ENCODE measurements around the gene ALX3.

ALX3 gene

DNA sequence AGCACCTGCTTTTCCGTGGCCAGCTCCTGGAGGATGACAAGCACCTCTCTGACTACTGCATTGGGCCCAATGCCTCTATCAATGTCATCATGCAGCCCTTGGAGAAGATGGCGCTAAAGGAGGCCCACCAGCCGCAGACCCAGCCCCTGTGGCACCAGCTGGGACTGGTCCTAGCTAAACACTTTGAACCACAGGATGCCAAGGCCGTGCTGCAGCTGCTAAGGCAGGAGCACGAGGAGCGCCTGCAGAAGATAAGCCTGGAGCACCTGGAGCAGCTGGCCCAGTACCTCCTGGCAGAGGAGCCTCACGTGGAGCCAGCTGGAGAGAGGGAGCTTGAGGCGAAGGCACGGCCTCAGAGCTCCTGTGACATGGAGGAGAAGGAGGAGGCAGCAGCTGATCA lies 42.2 kb upstream of the ALX3 start:
- Histone ChIP-seq H3K9me2 (ENCODE audit: low read depth, low read length) (no peaks in the 10 kb centered on the region), H3K9me3 (ENCODE audit: low read length) (no peaks in the 10 kb centered on the region), H3K79me2 (ENCODE audit: insufficient read depth, low read length) (no peaks in the 10 kb centered on the region), H3K27ac (ENCODE audit: low read depth, low read length, poor library complexity, severe bottlenecking) (no peak overlapping the region), H3K27me3 (ENCODE audit: insufficient read depth, low read length) (peaks cover 5% of the 10 kb centered on the region; the same call in 1 of the 2 replicates), H3K9ac (ENCODE audit: low read length) (no peak overlapping the region), H3K36me3 (ENCODE audit: insufficient read depth, low read length) (no peaks in the 10 kb centered on the region), H2AFZ (ENCODE audit: low read length) (no peak overlapping the region), H3F3A (ENCODE audit: insufficient read depth, low read length) (no peaks in the 10 kb centered on the region), H3K4me3 (ENCODE audit: low read depth, low read length, poor library complexity, severe bottlenecking) (no peak overlapping the region), H3K4me1 (ENCODE audit: insufficient read depth, low read length, severe bottlenecking) (no peaks in the 10 kb centered on the region), H3K4me2 (ENCODE audit: low read length) (no peak overlapping the region), H4K20me1 (ENCODE audit: insufficient read depth, low read length) (no peaks in the 10 kb centered on the region)
- TF ChIP-seq CTCF (IDR thresholded peaks at IDR 0.05; ENCODE audit: low read length) (no peak), EZH2 (IDR thresholded peaks at IDR 0.05; ENCODE audit: borderline replicate concordance, low read length) (no peak)

- peaks cover 5% of the 10 kb centered on the region; the same call in 1 of the 2 replicates for H3K27me3 ChIP-seq (ENCODE audit: insufficient read depth, low read length)
- H3K79me2 ChIP-seq (ENCODE audit: insufficient read depth, low read length): no peaks in the 10 kb centered on the region
- H4K20me1 ChIP-seq (ENCODE audit: insufficient read depth, low read length): no peaks in the 10 kb centered on the region
- no peak for TF ChIP-seq EZH2 (IDR thresholded peaks at IDR 0.05; ENCODE audit: borderline replicate concordance, low read length)
- TF ChIP-seq CTCF (IDR thresholded peaks at IDR 0.05; ENCODE audit: low read length): no peak
- H3K4me1 ChIP-seq (ENCODE audit: insufficient read depth, low read length, severe bottlenecking): no peaks in the 10 kb centered on the region
- no peaks in the 10 kb centered on the region for H3K9me2 ChIP-seq (ENCODE audit: low read depth, low read length)
- H3K27ac ChIP-seq (ENCODE audit: low read depth, low read length, poor library complexity, severe bottlenecking): no peak within 1 kb of the TSS
- H3K9ac ChIP-seq (ENCODE audit: low read length): no peak within 1 kb of the TSS
- no peaks in the 10 kb centered on the region for H3F3A ChIP-seq (ENCODE audit: insufficient read depth, low read length)
- H3K4me2 ChIP-seq (ENCODE audit: low read length): no peak within 1 kb of the TSS
- H2AFZ ChIP-seq (ENCODE audit: low read length): no peak within 1 kb of the TSS
- no peaks in the 10 kb centered on the region for H3K36me3 ChIP-seq (ENCODE audit: insufficient read depth, low read length)
- H3K4me3 ChIP-seq (ENCODE audit: low read depth, low read length, poor library complexity, severe bottlenecking): no peak within 1 kb of the TSS
- no peaks in the 10 kb centered on the region for H3K9me3 ChIP-seq (ENCODE audit: low read length)
Observed at GRCh38 chr1:110112143-110112542, 41.7 kb upstream of the ALX3 start, which contains the start of gene UBL4B. UBL4B (plus strand) TSS chr1:110112443; CDS start chr1:110112535, 92 bp downstream.

DNA sequence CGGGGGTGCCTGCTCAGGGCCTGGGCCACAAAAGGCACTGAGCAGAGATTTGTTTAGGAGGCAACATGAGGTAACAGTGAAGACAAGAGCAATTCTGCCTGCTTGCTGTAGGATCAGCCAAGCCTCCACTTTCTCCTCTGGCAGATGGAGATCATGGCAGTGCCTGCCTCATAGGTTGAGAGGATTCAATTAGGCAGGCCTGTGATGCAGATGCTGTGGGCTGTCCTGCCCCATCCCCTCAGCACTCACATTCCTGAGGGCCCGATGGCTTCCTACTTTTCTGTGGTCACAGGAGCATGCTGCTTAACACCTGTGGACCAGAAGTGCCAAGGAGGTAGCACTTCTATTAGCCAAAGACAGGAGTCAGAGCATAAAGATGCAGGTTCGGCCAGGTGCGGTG lies 40.6 kb upstream of the ALX3 start:
- no peak overlapping the region for H3K9ac ChIP-seq (ENCODE audit: low read length)
- H3K27me3 ChIP-seq (ENCODE audit: insufficient read depth, low read length): peaks cover 5% of the 10 kb centered on the region; the same call in 1 of the 2 replicates
- no peaks in the 10 kb centered on the region for H3K9me3 ChIP-seq (ENCODE audit: low read length)
- H3K4me3 ChIP-seq (ENCODE audit: low read depth, low read length, poor library complexity, severe bottlenecking): no peak overlapping the region
- H3F3A ChIP-seq (ENCODE audit: insufficient read depth, low read length): no peaks in the 10 kb centered on the region
- TF ChIP-seq EZH2 (IDR thresholded peaks at IDR 0.05; ENCODE audit: borderline replicate concordance, low read length): no peak
- no peak for TF ChIP-seq CTCF (IDR thresholded peaks at IDR 0.05; ENCODE audit: low read length)
- H3K36me3 ChIP-seq (ENCODE audit: insufficient read depth, low read length): no peaks in the 10 kb centered on the region
- no peaks in the 10 kb centered on the region for H3K79me2 ChIP-seq (ENCODE audit: insufficient read depth, low read length)
- H3K4me1 ChIP-seq (ENCODE audit: insufficient read depth, low read length, severe bottlenecking): no peaks in the 10 kb centered on the region
- no peak overlapping the region for H3K4me2 ChIP-seq (ENCODE audit: low read length)
- H3K9me2 ChIP-seq (ENCODE audit: low read depth, low read length): no peaks in the 10 kb centered on the region
- no peaks in the 10 kb centered on the region for H4K20me1 ChIP-seq (ENCODE audit: insufficient read depth, low read length)
- no peak overlapping the region for H3K27ac ChIP-seq (ENCODE audit: low read depth, low read length, poor library complexity, severe bottlenecking)
- no peak overlapping the region for H2AFZ ChIP-seq (ENCODE audit: low read length)

All from OCI-LY1 (cell line).